Stimulated activated CD8-positive, alpha-beta memory T cell treated with anti-CD3 and anti-CD28 coated beads, Interleukin-15, amount 100 ng/mL, for 48 hours (primary cell): Measurements from ENCODE around the gene CRADD.
"Not testable (repeated sequence)": the region's sequence is repeated elsewhere in the genome, so short reads cannot be mapped to it uniquely, and the experiment has no call there.

ENCODE experiments used
- DNase-seq, 2 donors: peaks; one replicate each; pipeline ENCODE4 v3.0.0-alpha.2; 2020; ENCODE audit warnings: low read depth in 2 of 2

Gene CRADD

DNA sequence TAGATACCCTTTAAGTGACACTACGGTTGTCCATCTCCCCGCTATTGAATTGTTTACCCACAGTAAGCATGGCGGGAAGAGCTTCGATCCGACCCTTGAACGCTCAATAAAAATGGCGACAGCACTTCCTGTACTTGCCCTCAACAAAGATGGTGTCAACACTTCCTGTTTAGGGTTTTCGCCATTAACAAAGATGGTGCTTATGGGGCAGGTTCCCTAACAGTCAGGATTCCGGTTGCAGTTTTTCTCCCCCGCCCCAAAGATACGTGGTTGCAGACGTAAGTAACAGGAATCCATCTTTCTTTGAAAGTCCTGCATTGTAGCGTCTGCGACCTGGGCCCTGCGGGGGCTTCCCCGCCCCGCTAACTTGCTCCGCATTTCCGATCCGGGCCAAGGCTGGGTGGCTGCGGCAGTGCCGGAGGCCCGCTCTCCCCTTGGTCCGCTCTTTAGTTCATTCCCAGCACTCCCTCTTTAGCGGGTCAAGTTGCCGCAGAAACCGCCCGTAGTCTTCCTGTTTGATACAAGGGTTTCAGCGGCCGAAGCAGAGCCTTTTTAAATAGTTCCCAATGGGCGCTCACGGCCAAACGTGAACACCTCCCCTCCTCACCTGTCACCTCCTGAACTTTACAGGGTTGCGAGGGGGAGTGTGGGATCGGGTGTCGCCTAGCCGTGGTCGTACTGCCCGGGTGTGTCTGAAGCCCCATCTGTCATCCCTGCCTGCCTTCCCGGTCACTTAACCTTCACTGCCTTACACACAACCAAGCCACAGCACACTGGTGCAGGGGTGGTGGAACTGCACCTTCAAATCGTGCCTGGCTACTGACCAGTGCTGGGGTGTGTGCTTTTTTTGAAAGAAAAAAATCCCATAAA lies at the start of gene CRADD:
Gene CRADD (plus strand): TSS at position 181 of the 870 bp plus-strand sequence.
- peak; percentile 75 to 76 for DNase-seq

DNA sequence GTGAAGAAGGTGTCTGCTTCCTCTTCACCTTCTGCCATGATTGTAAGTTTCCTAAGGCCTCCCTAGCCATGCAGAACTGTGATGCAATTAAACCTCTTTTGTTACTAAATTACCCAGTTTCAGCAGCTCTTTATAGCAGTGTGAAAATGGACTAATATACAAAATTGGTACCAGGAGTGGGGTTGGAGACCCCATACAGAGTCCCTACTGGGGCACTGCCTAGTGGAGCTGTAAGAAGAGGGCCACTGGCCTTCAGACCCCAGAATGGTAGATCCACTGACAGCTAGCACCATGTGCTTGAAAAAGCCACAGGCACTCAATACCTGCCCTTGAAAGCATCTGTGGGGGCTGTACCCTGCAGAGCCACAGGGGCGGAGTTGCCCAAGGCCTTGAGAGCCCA lies 44.8 kb upstream of the CRADD start:
- no peak for DNase-seq

DNA sequence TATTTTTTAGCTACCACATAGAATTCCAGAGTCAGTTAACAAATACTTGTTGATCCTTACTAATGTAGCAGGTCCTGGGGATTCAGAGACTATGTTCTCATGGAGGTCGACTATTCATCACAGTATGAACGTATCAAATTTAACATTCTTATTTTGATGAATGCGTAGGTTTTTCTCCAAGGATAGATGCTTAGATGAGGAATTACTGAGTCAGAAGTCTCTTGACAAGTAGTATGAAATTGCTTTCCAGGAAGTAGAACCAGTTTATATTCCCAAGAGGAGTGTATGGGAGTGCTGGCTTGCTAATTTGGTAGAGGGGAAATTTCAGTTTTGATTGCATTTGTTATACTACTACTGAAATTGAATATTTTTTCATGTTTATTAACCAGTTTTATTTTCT lies 42.8 kb upstream of the CRADD start:
- DNase-seq: no peak

DNA sequence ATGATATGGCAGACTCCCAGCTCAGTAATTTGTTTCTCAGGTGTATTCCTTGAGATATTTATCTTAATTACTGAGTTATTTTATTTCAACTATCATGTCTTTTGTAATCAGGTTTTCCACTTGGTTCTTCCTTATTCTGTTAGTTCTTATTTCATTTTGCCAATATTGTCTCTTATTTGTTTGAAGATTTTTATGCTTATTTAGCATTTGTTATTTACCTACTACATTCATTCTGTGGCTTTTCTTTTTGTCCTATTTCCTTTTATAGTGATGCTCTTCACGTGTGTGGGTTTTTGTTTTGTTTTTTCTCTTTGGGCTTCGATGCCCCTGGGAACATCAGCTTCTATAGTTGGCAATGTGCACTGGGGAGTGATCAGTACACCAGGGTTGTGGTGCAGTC lies 40.5 kb upstream of the CRADD start:
- DNase-seq: no peak

DNA sequence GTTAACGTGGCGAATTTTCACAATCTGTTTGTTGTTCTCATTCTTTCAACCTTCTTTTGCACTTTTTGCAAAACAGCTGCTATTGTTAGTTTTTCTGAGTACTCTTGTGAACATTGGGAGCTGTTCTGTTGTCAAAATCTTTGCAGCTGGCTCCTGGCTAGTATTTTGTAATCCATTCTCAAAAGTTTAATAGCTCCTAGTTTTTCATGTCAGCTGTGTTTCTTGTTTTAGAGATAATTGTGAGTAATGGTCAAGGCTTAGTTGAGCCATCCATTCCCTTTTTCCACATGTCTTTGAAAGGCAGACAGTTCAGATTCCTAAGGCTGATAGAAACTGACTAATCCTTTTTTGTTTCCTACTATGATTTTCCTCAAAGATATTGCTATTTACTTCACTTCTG lies 39.1 kb upstream of the CRADD start:
- DNase-seq: no peak

DNA sequence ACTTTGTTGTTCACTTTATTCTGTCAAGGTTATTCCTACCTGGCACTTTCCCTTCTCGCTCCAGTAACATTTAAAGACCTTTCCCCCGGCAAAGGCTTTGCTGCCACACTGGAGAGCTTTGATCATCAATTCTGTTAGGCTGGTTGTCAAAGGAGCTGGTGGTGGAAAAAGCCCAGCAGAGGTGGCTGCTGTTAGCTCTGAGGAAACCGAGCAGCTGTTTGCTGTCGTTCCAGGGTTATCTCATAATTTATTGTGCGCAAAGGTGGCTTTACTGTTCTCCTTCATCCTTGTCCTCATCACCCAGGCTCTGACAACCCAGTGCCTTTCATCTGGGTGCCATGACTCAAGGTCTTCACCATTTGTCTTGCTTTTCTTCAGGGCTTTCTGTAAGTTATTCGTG lies 38.2 kb upstream of the CRADD start:
- no peak for DNase-seq

DNA sequence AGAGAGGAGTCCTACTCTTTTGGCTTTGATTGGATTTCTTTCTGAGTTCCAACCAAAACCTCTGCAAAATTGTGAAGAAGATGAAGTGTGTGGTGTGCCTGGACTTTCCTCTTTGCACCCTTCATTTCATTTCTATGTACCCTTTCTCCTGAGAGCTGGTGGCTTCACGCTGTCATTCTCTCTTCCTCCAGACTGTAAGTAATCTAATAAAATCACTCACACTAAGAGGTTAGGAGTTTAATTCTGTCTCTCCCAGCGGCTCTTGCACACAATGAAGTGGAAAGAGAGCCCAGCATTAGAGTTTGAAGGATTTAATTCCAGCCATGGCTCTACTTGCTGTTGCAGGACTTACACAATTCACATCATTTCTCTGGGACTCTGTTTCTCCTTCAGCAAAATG lies 37.8 kb upstream of the CRADD start:
- no peak for DNase-seq

DNA sequence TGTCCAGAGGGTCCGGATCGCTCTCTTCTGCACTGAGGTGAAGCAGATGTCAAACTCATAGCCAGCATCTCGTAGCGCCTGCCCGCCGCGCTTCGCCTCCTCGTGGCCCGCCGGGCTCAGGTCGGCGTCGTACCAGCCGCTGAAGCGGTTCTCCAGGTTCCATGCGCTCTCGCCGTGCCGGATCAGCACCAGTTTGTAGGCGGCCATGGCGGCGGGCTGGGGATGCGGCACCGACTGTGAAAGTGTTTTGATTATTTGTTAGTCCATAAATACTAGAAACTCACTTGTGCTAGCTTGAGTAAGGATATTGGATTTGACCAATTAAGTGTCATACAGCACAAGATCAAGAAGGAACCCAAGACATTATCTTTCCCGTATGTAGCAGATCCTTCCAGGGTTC lies 35.8 kb upstream of the CRADD start:
- not testable (repeated sequence) for DNase-seq

DNA sequence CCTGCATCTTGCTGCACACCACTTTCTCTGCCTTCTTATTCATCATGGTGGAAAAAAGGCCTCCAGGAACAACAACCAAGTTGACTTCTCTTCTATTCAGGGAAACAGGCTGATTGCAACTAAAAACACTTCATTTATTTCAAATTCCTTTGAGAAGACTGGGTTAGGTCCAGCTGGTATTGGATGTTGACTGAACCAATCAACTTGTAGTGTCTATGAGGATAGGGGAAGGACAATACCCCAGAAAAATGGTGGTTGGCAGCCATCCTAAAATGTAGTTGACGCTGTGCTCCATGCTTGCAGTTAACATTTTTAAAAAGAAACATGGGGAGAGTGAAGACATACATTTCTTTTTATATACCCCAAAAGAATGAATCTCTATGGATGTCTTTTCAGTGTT lies 34.4 kb upstream of the CRADD start:
- DNase-seq: no peak

DNA sequence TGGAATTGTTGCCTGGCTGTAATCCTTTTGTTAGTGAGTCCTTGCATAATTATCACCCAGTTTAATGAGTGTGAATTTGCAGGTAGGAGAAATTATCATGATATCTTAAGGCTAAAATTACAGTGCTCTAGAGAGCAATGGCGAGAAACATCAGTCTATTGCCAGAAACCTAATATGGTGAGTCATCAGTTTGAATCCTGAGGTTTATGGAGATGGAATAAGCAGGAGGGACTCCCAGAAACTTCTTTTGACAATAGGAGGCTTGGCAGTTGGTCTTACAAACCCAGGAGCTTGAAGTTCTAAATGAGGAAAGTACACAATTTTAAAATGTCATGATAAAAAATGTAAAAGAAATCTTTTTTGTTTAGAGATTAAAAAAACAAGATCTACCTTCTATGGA lies 31.5 kb upstream of the CRADD start:
- DNase-seq: no peak

DNA sequence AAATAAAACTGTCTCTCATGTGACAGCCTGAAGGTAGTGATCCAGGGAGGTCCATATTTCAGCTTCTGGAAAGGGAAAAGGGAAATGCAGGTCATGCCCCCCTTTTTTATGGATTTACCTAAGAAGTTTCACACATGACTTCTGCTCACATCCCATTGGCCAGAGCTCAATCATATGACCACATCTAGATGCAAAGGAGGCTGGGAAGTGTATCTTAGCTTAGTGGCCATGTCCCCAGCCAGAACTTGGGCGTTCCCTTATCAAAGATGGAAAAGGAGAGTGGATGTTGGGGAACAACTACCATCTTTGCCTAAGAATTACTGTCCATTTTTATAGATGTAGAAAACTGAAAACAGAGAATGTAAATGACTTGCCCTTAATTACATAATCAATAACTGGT lies 26.5 kb upstream of the CRADD start:
- DNase-seq: no peak

DNA sequence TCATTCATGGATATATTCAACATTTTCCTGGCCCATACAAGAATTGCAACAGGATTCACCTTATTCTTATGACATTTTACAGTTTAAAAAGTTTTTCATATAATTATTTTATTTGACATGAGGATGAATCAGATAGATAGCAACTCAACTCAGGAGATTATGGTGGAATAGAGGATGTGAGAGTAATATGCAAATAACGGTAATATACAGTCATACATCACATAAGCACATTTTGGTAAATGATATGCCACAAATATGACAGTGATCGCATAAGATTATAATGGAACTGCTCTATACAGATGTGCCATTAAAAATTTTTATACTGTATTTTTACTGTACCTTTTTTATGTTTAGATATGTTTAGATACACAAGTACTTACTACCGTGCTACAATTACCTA lies 24.1 kb upstream of the CRADD start:
- no peak for DNase-seq

DNA sequence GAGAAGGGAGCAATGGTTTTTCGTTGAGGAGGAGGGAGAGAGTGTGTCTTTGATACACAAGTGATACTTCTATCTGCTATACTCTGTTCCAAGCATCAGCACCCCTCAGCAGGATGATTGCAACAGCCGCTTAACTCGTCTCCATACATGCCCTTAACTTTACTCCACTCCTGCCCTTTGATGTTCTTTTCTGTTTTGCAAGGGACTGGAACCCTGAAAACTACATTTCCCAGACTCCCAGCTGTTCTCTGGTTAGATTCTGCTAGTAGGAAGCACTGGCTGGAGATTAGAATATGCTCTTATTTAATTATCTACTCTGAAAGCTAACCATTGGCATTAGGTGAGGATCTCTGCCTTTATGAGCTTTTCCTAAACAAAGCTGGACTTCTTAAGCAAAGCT lies 23.5 kb upstream of the CRADD start:
- DNase-seq: no peak

DNA sequence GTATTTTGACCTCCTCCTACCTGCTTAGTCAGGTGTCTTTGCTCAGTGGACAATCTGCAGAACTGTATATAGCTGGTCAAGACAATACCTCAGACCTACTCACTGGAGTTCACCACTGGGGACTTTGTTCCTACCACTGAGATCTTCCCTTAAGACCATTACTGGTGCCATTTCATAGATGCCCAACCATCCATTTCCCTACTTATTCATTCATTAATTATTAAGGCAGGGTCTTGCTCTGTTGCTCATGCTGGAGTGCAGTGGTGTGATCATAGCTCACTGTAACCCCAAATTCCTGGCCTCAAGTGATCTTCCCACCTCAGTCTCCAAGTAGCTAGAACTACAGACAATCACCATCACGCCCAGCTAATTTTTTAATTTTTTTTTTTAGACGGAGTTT lies 22.8 kb upstream of the CRADD start:
- DNase-seq: no peak

DNA sequence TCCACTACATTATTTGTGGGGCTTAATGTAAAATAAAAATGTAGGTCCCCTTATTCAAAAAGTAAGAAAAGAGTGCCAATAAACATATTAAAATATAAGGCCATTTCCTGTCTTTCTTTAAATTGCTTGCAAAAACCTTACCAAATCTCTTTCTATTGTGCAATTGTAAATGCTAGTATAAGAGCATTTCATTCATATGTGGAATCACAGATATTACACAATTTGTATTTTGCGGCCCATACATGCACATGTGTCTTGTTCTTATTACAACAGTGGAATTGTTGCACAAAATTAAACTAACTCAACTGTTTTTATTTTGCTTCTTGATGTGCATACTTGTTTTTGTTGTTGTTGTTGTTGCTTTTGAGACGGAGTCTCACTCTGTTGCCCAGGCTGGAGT lies 20.1 kb upstream of the CRADD start:
- DNase-seq: no peak

DNA sequence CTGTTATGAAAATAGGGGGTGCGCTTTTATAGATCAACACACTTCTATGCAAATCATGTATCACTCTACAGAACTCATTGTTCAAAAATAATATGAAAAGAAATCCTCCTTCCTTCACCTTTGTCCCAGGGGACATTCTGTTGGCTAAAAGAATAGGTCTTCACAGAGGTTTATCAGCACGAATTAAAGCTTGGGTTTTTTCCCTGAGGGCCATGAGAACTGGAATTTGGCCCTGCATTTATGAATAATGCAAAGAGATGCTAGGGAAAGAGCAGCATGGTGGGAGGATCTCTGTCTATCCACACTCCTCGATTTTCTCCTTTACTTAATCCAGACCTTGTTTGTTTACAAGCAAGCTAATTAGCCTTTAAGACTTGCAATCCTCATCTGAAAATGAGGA lies 16.2 kb upstream of the CRADD start:
- DNase-seq: no peak

DNA sequence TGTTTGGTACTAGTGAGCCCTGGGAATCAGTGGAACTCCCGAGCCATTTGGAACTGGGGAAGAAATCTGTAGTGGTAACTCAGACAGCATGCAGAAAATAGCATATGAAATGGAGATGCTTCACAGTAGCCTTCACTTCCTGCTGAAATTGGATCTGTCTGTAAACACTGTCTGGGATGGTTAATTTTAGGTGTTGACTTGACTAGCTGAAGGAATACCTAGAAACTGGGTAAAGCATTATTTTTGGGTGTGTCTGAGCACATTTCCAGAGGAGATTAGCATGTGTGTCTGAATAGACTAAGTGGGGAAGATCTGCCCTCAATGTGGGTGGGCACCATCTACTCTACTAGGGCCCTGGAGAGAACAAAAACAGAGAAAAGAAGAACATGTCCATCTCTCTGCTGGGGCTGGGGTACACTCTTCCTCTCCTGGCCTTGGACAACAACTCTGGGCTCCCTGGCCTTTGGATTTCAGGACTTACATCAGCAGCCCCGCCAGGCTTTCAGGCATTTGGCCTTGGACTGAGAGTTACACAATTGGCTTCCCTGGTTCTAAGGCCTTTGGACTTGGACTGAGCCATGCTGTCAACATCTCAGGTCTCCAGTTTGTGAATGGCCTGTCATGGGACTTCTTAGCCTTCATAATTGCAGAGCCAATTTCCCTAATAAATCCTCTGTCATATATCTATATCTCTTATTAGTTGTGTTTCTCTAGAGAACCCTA lies 14.0 kb upstream of the CRADD start:
- DNase-seq: no peak

DNA sequence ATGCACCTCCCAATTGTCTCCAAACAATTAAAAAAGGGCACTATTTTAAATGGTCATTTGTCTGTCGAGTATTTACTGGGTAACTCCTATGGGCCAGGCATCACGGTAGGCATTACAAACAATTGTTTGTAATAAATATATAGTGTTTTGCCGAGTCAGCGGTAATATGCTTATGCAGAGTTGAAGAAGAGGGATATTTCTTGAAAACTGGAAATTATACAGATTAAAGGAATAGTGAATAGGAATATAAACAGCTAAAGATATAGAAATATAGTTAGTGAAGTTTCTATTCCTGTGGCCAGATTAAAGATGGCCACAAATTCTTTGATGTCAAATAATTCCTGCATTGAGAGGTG lies 13.5 kb upstream of the CRADD start:
- no peak for DNase-seq

DNA sequence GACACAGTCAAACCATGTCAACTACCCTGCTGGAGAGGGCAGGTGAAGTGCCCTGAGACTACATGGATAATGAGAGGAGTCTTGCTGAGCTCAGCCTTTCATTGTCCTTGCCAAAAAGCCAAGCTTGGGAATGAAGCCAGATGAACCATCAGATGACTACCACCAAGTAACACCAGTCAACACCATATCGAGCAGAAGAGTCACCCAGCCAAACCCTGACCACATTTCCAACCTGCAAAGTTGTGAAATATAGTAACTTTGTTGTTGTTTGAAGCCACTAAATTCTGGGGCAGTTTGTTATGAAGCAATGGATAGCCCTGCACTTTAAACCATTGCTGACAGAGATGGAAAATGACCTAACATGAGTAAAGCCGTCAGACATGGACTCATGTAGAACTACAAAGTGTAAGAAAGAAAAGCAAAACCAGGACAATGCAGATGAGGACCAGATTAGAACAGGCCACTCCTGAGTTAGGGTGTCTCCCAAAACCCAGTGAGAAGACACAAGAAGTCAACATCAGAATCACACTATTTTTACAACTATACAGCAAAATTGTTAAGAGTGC lies 12.5 kb upstream of the CRADD start:
- DNase-seq: no peak

DNA sequence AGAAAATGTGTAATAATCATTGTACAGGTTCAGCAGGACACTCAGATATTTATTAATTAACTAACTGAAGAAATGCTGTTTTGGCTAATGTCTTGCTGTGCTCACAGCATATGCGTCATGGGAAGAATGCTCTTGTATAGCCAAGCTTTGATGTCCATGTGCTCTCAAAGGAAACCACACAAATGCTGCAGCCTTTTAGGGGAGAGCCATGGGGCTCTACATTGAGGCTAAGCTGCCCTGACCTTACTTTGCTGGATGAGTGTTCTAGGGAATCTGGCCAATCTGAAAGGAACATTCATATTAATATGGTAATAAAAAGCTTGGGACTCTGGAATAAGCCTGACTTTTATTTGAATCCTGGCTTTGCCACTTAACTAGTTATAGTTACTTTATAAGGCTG lies 9.5 kb upstream of the CRADD start:
- DNase-seq: no peak

DNA sequence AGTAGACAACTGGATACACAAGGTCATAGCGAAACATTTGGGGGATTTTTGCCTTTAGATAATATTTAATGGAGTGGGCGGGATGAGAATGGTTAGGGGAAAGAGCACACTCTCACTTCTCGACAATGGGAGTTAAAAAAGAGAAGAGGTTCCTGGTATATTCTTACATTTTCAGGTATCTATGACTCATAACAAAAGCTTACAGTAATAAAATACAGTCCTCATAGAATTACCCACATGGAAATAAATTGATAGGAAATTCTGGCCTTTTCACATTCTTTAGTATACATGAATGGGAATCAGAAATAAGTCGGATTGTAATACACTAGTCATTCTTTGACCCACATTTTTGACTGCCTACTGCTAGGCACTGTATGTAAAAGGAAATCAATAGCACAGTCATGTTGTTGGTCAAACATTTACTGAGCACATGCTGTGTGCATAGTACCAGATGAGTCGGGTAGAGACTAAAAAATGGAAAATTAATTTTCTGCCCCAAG lies 8.2 kb upstream of the CRADD start:
- no peak for DNase-seq

DNA sequence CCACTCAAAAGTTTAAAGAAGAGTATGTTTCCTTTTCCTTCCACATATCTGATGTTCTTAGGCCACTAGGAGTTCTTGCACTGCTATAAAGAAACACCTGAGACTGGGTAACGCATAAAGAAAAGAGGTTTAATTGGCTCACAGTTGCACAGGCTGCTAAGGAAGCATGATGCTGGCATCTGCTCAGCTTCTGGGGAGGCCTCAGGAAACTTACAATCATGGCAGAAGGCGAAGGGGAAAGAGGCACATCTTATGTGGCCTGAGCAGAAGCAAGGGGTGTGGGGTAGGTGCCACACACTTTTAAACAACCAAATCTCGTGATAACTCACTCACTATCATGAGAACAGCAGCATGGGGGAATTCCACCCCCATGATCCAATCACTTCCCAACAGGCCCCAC lies 7.7 kb upstream of the CRADD start:
- no peak for DNase-seq

DNA sequence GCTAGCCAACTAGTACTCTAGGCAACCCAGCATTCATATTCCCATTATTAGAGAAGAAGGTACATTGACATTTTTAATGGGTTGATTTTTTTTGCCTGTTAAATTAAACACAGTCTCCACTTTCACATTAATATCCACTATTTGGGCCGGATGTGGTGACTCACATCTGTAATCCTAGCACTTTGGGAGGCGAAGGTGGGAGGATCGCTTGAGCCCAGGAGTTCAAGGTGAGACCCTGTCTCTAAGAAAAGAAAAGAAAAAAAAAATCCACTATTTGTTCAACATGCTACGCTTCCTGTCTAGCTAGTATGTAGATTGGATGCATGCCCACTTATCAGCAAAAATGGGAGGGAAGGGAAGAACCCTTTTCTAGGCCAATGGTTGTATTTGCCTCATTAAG lies 7.1 kb upstream of the CRADD start:
- DNase-seq: no peak
